CD1c-positive myeloid dendritic cell (primary cell): ENCODE data around the gene COMT.
"Not testable (repeated sequence)": the region's sequence is repeated elsewhere in the genome, so short reads cannot be mapped to it uniquely, and the experiment has no call there.

Experiments used
- DNase-seq: peaks from one replicate; pipeline ENCODE4 v3.0.0-alpha.2; 2016; ENCODE audit errors: extremely low spot score

The COMT gene

GRCh38 chr22:19941365-19942082 is at the start of gene COMT, which contains the start of gene TXNRD2:
TSS of gene COMT (plus strand) at chr22:19941772. CDS start at chr22:19962527, 20,755 bp downstream.
TSS of gene TXNRD2 (minus strand) at chr22:19941818. CDS start at chr22:19941803, 15 bp downstream.
- peak; percentile 78 for DNase-seq

GRCh38 chr22:19892257-19892879 is 49.2 kb upstream of the COMT start:
- DNase-seq, result no peak

GRCh38 chr22:19892925-19893324 is 48.6 kb upstream of the COMT start:
- DNase-seq, result no peak

- no peak for DNase-seq
Observed at GRCh38 chr22:19893363-19893762, 48.2 kb upstream of the COMT start.

GRCh38 chr22:19895160-19895849 is 46.3 kb upstream of the COMT start:
- no peak for DNase-seq

GRCh38 chr22:19896665-19897355 is 44.8 kb upstream of the COMT start:
- no peak for DNase-seq

- no peak for DNase-seq
Observed at GRCh38 chr22:19897726-19898125, 43.8 kb upstream of the COMT start.

GRCh38 chr22:19898145-19898544 is 43.4 kb upstream of the COMT start:
- DNase-seq, result no peak

- DNase-seq, result no peak
Observed at GRCh38 chr22:19898831-19899567, 42.6 kb upstream of the COMT start.

GRCh38 chr22:19900707-19901436 is 40.7 kb upstream of the COMT start:
- no peak for DNase-seq

GRCh38 chr22:19901577-19902244 is 39.9 kb upstream of the COMT start:
- DNase-seq, result no peak

- no peak for DNase-seq
Observed at GRCh38 chr22:19902245-19902715, 39.3 kb upstream of the COMT start.

- DNase-seq, result no peak
Observed at GRCh38 chr22:19903031-19903430, 38.5 kb upstream of the COMT start.

GRCh38 chr22:19903513-19903912 is 38.1 kb upstream of the COMT start:
- DNase-seq, result no peak

- DNase-seq, result no peak
Observed at GRCh38 chr22:19904174-19904856, 37.3 kb upstream of the COMT start.

GRCh38 chr22:19904935-19905334 is 36.6 kb upstream of the COMT start:
- no peak for DNase-seq

- no peak for DNase-seq
Observed at GRCh38 chr22:19905347-19906276, 36.0 kb upstream of the COMT start.

GRCh38 chr22:19906864-19907263 is 34.7 kb upstream of the COMT start:
- DNase-seq, result not testable (repeated sequence)
